CD4-positive, alpha-beta T cell treated with Interleukin-12 subunit alpha and Interleukin-12 subunit beta, for 1 hour (primary cell): Measurements from ENCODE around the gene PRR19.
A peak's percentile ranks its signal among the peaks of the same experiment; 100 is the strongest.

Source experiments
- DNase-seq: peaks from one replicate; pipeline ENCODE4 v3.0.0-alpha.2; 2020

Gene PRR19

GRCh38 chr19:42271861-42272534 is 29.9 kb upstream of the PRR19 start:
- no peak for DNase-seq

- DNase-seq: no peak
Measured at GRCh38 chr19:42272535-42272897, 29.4 kb upstream of the PRR19 start.

GRCh38 chr19:42272989-42273406 is 28.9 kb upstream of the PRR19 start:
- no peak for DNase-seq

- no peak for DNase-seq
Measured at GRCh38 chr19:42273407-42274064, 28.4 kb upstream of the PRR19 start.

- DNase-seq: no peak
Measured at GRCh38 chr19:42274065-42274682, 27.8 kb upstream of the PRR19 start.

GRCh38 chr19:42275103-42275502 is 26.8 kb upstream of the PRR19 start:
- DNase-seq: no peak

- DNase-seq: no peak
Measured at GRCh38 chr19:42275517-42275916, 26.4 kb upstream of the PRR19 start.

GRCh38 chr19:42276284-42276683 is 25.6 kb upstream of the PRR19 start:
- no peak for DNase-seq

GRCh38 chr19:42276821-42277220 is 25.1 kb upstream of the PRR19 start:
- no peak for DNase-seq

GRCh38 chr19:42277821-42278451 is 24.0 kb upstream of the PRR19 start:
- no peak for DNase-seq

- no peak for DNase-seq
Measured at GRCh38 chr19:42278452-42279154, 23.3 kb upstream of the PRR19 start.

- no peak for DNase-seq
Measured at GRCh38 chr19:42279155-42279901, 22.6 kb upstream of the PRR19 start.

- peak; percentile 92 for DNase-seq
Measured at GRCh38 chr19:42279902-42280814, 21.8 kb upstream of the PRR19 start.

GRCh38 chr19:42280815-42281145 is 21.2 kb upstream of the PRR19 start:
- no peak for DNase-seq

GRCh38 chr19:42281146-42281826 is 20.6 kb upstream of the PRR19 start:
- DNase-seq: peak; percentile 41

- no peak for DNase-seq
Measured at GRCh38 chr19:42281827-42282762, 19.8 kb upstream of the PRR19 start.

GRCh38 chr19:42282819-42283187 is 19.1 kb upstream of the PRR19 start:
- no peak for DNase-seq

GRCh38 chr19:42283188-42284065 is 18.5 kb upstream of the PRR19 start:
- peak; percentile 97 for DNase-seq

GRCh38 chr19:42284066-42284501 is 17.8 kb upstream of the PRR19 start:
- peak; percentile 93 for DNase-seq
